Fibroblast of skin of right biceps (primary cell): ENCODE data around the gene GATA3.

Experiments
- DNase-seq: peaks from one replicate; pipeline ENCODE4 v3.0.0-alpha.2; 2013

GATA3 gene

GRCh38 chr10:8065651-8066050 lies 11.2 kb downstream of the GATA3 start:
- DNase-seq: peak; percentile 40

- no peak for DNase-seq
Measured at GRCh38 chr10:8066124-8066523, 11.6 kb downstream of the GATA3 start.

- DNase-seq: no peak
Measured at GRCh38 chr10:8066797-8067196, 12.3 kb downstream of the GATA3 start.

- DNase-seq: no peak
Measured at GRCh38 chr10:8069108-8069507, 14.6 kb downstream of the GATA3 start.

- peak; percentile 89 for DNase-seq
Measured at GRCh38 chr10:8069627-8070026, 15.1 kb downstream of the GATA3 start.

GRCh38 chr10:8070440-8070839 lies 16.0 kb downstream of the GATA3 start:
- no peak for DNase-seq

GRCh38 chr10:8071006-8071405 lies 16.5 kb downstream of the GATA3 start:
- DNase-seq: peak; percentile 40

- DNase-seq: no peak
Measured at GRCh38 chr10:8071666-8072065, 17.2 kb downstream of the GATA3 start.

- DNase-seq: no peak
Measured at GRCh38 chr10:8072211-8072610, 17.7 kb downstream of the GATA3 start.

- peak; percentile 39 for DNase-seq
Measured at GRCh38 chr10:8073691-8074416, 19.4 kb downstream of the GATA3 start.

GRCh38 chr10:8074881-8075280 lies 20.4 kb downstream of the GATA3 start:
- no peak for DNase-seq

GRCh38 chr10:8075282-8076260 lies 21.1 kb downstream of the GATA3 start:
- no peak for DNase-seq

GRCh38 chr10:8076933-8077332 lies 22.4 kb downstream of the GATA3 start:
- no peak for DNase-seq

- DNase-seq: no peak
Measured at GRCh38 chr10:8078027-8078426, 23.5 kb downstream of the GATA3 start.

- no peak for DNase-seq
Measured at GRCh38 chr10:8079126-8079525, 24.6 kb downstream of the GATA3 start.

GRCh38 chr10:8084799-8085198 lies 30.3 kb downstream of the GATA3 start:
- no peak for DNase-seq

GRCh38 chr10:8085251-8085650 lies 30.8 kb downstream of the GATA3 start:
- no peak for DNase-seq

GRCh38 chr10:8086315-8086714 lies 31.8 kb downstream of the GATA3 start:
- no peak for DNase-seq

- no peak for DNase-seq
Measured at GRCh38 chr10:8088504-8088903, 34.0 kb downstream of the GATA3 start.

GRCh38 chr10:8092428-8092827 lies 37.9 kb downstream of the GATA3 start:
- no peak for DNase-seq

GRCh38 chr10:8095959-8096358 lies 41.5 kb downstream of the GATA3 start:
- DNase-seq: no peak

- no peak for DNase-seq
Measured at GRCh38 chr10:8096931-8097330, 42.4 kb downstream of the GATA3 start.

GRCh38 chr10:8100366-8100765 lies 45.9 kb downstream of the GATA3 start:
- DNase-seq: no peak
